ENCODE results near the gene PLEKHG2. TPM values are rescaled to one million over a fixed set of nuclear protein-coding genes. Genes with fewer than 3 reads are reported as not detected.
A peak's percentile ranks its signal among the peaks of the same experiment; 100 is the strongest.

The PLEKHG2 gene
- polyA plus RNA-seq, 2 of the 4 experiments (the other 2 are of a cell fraction): 21.6 to 41.7 TPM

GRCh38 chr19:39465956-39466747 lies 53.7 kb downstream of the PLEKHG2 start:
- no peak for TF ChIP-seq USF2 (IDR thresholded peaks at IDR 0.05)
- Histone ChIP-seq H3K4me3 (no peak overlapping the region), H3K4me2 (no peak overlapping the region), H3K27ac (no peak overlapping the region), H3K4me1 (peaks cover 26% of the 10 kb centered on the region), H3K9me3 (no peaks in the 10 kb centered on the region)
- no peak for DNase-seq (ENCODE audit: low read depth in 1 of 2, low spot score in 1 of 2)
- FAIRE-seq: peak; percentile 65
- WGBS (ENCODE audit: missing lambda C conversion rate): 95% methylated on average over 18 of the region's 18 CpGs
- no peak for ATAC-seq
- POLR2A ChIA-PET: interaction anchor here (1.7 kb wide), 1 partner anchor 22 kb away, joined by 6 read pairs; no protein-coding TSS in a partner anchor
- CTCF ChIA-PET: interaction anchor here (0.6 to 21.9 kb wide), 14 partner anchors 9 to 355 kb away, joined by 3 to 305 read pairs (median 6); partner anchors contain the start of genes DLL3, EID2B, PLEKHG2 and SUPT5H

GRCh38 chr19:39467941-39468340 lies 55.5 kb downstream of the PLEKHG2 start:
- no peak for ATAC-seq
- Histone ChIP-seq H3K4me2 (no peak overlapping the region), H3K4me1 (peaks cover 26% of the 10 kb centered on the region), H3K27ac (no peak overlapping the region), H3K4me3 (no peak overlapping the region), H3K9me3 (no peaks in the 10 kb centered on the region)
- 92% methylated on average over 7 of the region's 7 CpGs for WGBS (ENCODE audit: missing lambda C conversion rate)
- ChIA-PET CTCF (interaction anchor here (0.6 to 21.9 kb wide), 10 partner anchors 7 to 613 kb away, joined by 3 to 305 read pairs (median 22); partner anchors contain the start of genes DLL3, EID2B and SUPT5H), POLR2A (interaction anchor here (0.8 to 1.6 kb wide), 3 partner anchors 11 to 32 kb away, joined by 3 to 6 read pairs (median 4); partner anchors contain the start of genes RPS16 and SUPT5H)
- no peak for FAIRE-seq
- DNase-seq (ENCODE audit: low read depth in 1 of 2, low spot score in 1 of 2): no peak
- TF ChIP-seq ZC3H11A (IDR thresholded peaks at IDR 0.05): no peak
- TF ChIP-seq JUN (IDR thresholded peaks at IDR 0.05): no peak
- no peak for TF ChIP-seq FOSB (CRISPR knock-in tag; IDR thresholded peaks at IDR 0.05)

GRCh38 chr19:39469036-39469435 lies 56.6 kb downstream of the PLEKHG2 start:
- H3K27ac ChIP-seq: peak overlapping the region; percentile 27 to 41; a peak in 3 of 6 replicates

GRCh38 chr19:39469567-39469966 lies 57.1 kb downstream of the PLEKHG2 start:
- POLR2A ChIA-PET: interaction anchor here (0.8 to 1.6 kb wide), 2 partner anchors 24 to 34 kb away, joined by 4 read pairs; partner anchors contain the start of genes RPS16 and SUPT5H
- TF ChIP-seq TFCP2L1 (CRISPR knock-in tag; IDR thresholded peaks at IDR 0.05) (no peak), POLR2AphosphoS2 (conservative IDR thresholded peaks at IDR 0.05; ENCODE audit: low read length) (no peak), HOXB13 (CRISPR knock-in tag; IDR thresholded peaks at IDR 0.05; ENCODE audit: low read depth) (no peak), JUNB (IDR thresholded peaks at IDR 0.05) (no peak), HEYL (CRISPR knock-in tag; IDR thresholded peaks at IDR 0.05) (no peak), ZFP36 (IDR thresholded peaks at IDR 0.05; ENCODE audit: borderline replicate concordance, partially characterized antibody) (no peak), EHMT2 (IDR thresholded peaks at IDR 0.05; ENCODE audit: low read depth) (no peak), EHF (CRISPR knock-in tag; IDR thresholded peaks at IDR 0.05) (no peak), CHD2 (IDR thresholded peaks at IDR 0.05; ENCODE audit: low read length, partially characterized antibody) (no peak), BCL3 (IDR thresholded peaks at IDR 0.05) (no peak), SREBF2 (IDR thresholded peaks at IDR 0.05) (no peak), CHD4 (IDR thresholded peaks at IDR 0.05; ENCODE audit: borderline replicate concordance) (no peak), MYC (IDR thresholded peaks at IDR 0.05; ENCODE audit: borderline replicate concordance, low read length) (no peak), EP300 (IDR thresholded peaks at IDR 0.05) (no peak)

More at GRCh38 chr19:39469036-39469435, 56.6 kb downstream of the PLEKHG2 start:
- Histone ChIP-seq H3K4me2 (peak overlapping the region; percentile 43), H3K4me1 (peaks cover 26% of the 10 kb centered on the region), H3K9me3 (no peaks in the 10 kb centered on the region), H3K4me3 (no peak overlapping the region)
- no peak for FAIRE-seq
- no peak for DNase-seq (ENCODE audit: low read depth in 1 of 2, low spot score in 1 of 2)
- ATAC-seq: peak in 1 of 2 experiments; percentile 26; a peak in 3 of 6 replicates
- ChIA-PET POLR2A (interaction anchor here (0.8 to 1.6 kb wide), 4 partner anchors 10 to 33 kb away, joined by 3 to 6 read pairs (median 4); partner anchors contain the start of genes RPS16, SUPT5H and TIMM50), CTCF (interaction anchor here (1.1 to 21.9 kb wide), 11 partner anchors 9 to 203 kb away, joined by 3 to 305 read pairs (median 7); partner anchors contain the start of genes DLL3, EID2B and SUPT5H)
- no peak for TF ChIP-seq POLR2AphosphoS2 (conservative IDR thresholded peaks at IDR 0.05; ENCODE audit: low read length)
- TF ChIP-seq ESRRA (IDR thresholded peaks at IDR 0.05; ENCODE audit: borderline replicate concordance, low read length): no peak
- TF ChIP-seq RNF2 (IDR thresholded peaks at IDR 0.05; ENCODE audit: borderline replicate concordance, low read depth): no peak
- no peak for TF ChIP-seq EHF (CRISPR knock-in tag; IDR thresholded peaks at IDR 0.05)
- TF ChIP-seq HOXB5 (CRISPR knock-in tag; IDR thresholded peaks at IDR 0.05): no peak
- TF ChIP-seq RFX5 (IDR thresholded peaks at IDR 0.05): no peak
- no peak for TF ChIP-seq BHLHE40 (IDR thresholded peaks at IDR 0.05; ENCODE audit: low read depth, low read length)
- no peak for TF ChIP-seq MAFK (IDR thresholded peaks at IDR 0.05; ENCODE audit: partially characterized antibody)
- no peak for TF ChIP-seq MYC (IDR thresholded peaks at IDR 0.05; ENCODE audit: borderline replicate concordance, low read length)
- TF ChIP-seq CBX2 (IDR thresholded peaks at IDR 0.05; ENCODE audit: borderline replicate concordance, low read depth): no peak
- no peak for TF ChIP-seq FOSB (CRISPR knock-in tag; IDR thresholded peaks at IDR 0.05)
- TF ChIP-seq PBX3 (IDR thresholded peaks at IDR 0.05): no peak
- no peak for TF ChIP-seq HOXA7 (CRISPR knock-in tag; IDR thresholded peaks at IDR 0.05)
- TF ChIP-seq ZC3H11A (IDR thresholded peaks at IDR 0.05): no peak
- no peak for TF ChIP-seq SREBF2 (IDR thresholded peaks at IDR 0.05)
- no peak for TF ChIP-seq RAD21 (conservative IDR thresholded peaks at IDR 0.05 in 1 of 2, IDR thresholded peaks at IDR 0.05 in 1 of 2)
- 86% methylated on average over 11 of the region's 11 CpGs for WGBS (ENCODE audit: missing lambda C conversion rate)

More at GRCh38 chr19:39469567-39469966, 57.1 kb downstream of the PLEKHG2 start:
- CTCF ChIA-PET: interaction anchor here (1.1 to 21.9 kb wide), 12 partner anchors 9 to 204 kb away, joined by 3 to 305 read pairs (median 6); partner anchors contain the start of genes DLL3, EID2B, SUPT5H and TIMM50
- H3K9me3 ChIP-seq: no peaks in the 10 kb centered on the region
- peak in 1 of 2 experiments; percentile 44 for DNase-seq (ENCODE audit: low read depth in 1 of 2, low spot score in 1 of 2)
- peaks cover 26% of the 10 kb centered on the region for H3K4me1 ChIP-seq
- H3K4me2 ChIP-seq: peak overlapping the region; percentile 43; the same call in 2 of the 3 replicates
- peak; percentile 8 to 54; a peak in 3 of 6 replicates for ATAC-seq
- H3K27ac ChIP-seq: peak overlapping the region; percentile 27 to 41; a peak in 3 of 6 replicates
- no peak overlapping the region for H3K4me3 ChIP-seq
- WGBS (ENCODE audit: missing lambda C conversion rate): 66% methylated on average over 6 of the region's 6 CpGs
- FAIRE-seq: no peak

Data from A549 (cell line).